Mammary epithelial cell (primary cell): ENCODE measurements around the gene COBL.

Experiments
- EZH2 ChIP-seq: IDR thresholded peaks from 2 replicates; pipeline ENCODE4 v1.6.1; 2012; ENCODE audit warnings: low read length, inconsistent platforms, borderline replicate concordance
- TF ChIP-seq, protein P1 (sequence below), 2 donors: IDR thresholded peaks in 1 of 2; conservative IDR thresholded peaks in 1 of 2; 2 replicates each; pipeline ENCODE4 v1.5.1; 2011 to 2012; ENCODE audit warnings: inconsistent platforms in 2 of 2, low read length in 2 of 2, mild to moderate bottlenecking in 2 of 2, control low read depth in 1 of 2, low read depth in 1 of 2; ENCODE audit not compliant: insufficient read depth in 1 of 2; ENCODE audit errors: extremely low read depth in 1 of 2

DNA sequence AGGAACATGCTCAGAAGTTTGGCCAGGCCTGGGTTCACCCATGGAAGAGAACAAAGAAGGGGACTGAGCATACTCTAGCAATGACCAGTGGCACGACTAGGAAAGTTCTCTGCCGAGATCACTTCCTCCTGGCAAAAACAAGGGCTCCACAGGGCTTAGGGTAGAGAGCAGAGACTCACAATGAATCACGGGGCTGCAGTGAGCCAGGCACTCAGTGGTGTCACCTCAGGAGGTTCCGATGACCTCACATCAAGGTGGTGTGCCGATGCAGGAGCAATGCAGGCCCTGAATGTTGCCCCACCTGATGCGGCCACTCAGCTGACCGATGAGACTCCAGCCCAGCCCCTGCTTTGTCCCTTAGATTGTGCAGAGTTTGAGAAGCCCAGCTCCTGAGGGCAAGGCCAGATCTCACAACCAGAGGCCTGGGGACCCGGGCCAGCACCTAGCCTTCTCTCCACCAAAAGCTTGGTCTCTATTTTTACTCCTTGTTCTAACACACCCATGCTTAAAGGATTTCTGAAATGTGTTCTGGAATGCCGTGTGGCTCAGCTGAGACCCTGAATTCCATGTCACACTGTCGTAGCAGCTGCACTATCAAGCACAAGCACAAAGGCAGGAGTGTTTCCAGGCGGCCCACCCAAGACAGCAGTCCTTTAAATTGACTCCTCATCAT lies 60.9 kb downstream of the COBL start:
- TF ChIP-seq, protein P1, sequence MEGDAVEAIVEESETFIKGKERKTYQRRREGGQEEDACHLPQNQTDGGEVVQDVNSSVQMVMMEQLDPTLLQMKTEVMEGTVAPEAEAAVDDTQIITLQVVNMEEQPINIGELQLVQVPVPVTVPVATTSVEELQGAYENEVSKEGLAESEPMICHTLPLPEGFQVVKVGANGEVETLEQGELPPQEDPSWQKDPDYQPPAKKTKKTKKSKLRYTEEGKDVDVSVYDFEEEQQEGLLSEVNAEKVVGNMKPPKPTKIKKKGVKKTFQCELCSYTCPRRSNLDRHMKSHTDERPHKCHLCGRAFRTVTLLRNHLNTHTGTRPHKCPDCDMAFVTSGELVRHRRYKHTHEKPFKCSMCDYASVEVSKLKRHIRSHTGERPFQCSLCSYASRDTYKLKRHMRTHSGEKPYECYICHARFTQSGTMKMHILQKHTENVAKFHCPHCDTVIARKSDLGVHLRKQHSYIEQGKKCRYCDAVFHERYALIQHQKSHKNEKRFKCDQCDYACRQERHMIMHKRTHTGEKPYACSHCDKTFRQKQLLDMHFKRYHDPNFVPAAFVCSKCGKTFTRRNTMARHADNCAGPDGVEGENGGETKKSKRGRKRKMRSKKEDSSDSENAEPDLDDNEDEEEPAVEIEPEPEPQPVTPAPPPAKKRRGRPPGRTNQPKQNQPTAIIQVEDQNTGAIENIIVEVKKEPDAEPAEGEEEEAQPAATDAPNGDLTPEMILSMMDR (conservative IDR thresholded peaks at IDR 0.05 in 1 of 2, IDR thresholded peaks at IDR 0.05 in 1 of 2; ENCODE audit: extremely low read depth in 1 of 2, insufficient read depth in 1 of 2, low read depth in 1 of 2, low read length in 2 of 2) = no peak
- no peak for TF ChIP-seq EZH2
